HT-29 (cell line): ENCODE data around the gene EDN3. TPM values are rescaled to one million over a fixed set of nuclear protein-coding genes. Genes with fewer than 3 reads are reported as not detected.

Experiments
- DNase-seq: peaks from one replicate; pipeline ENCODE4 v3.0.0-alpha.2; 2015; ENCODE audit warnings: low spot score
- total RNA-seq: library from RNA; depleted of rRNA; stranded (reverse); fragments of >200 nt; shearing (Covaris generic); gene quantifications from 2 replicates; pipeline ENCODE4 v1.2.3, GENCODE V29; 2014

EDN3 gene
- total RNA-seq, 1 experiment from 2014 or later: not detected

- DNase-seq: no peak
Observed at GRCh38 chr20:59308493-59309201, 8.2 kb downstream of the EDN3 start.

- DNase-seq: no peak
Observed at GRCh38 chr20:59309218-59309617, 8.8 kb downstream of the EDN3 start.

- no peak for DNase-seq
Observed at GRCh38 chr20:59314997-59315396, 14.6 kb downstream of the EDN3 start.

GRCh38 chr20:59316911-59317731 lies 16.7 kb downstream of the EDN3 start:
- DNase-seq: no peak

- no peak for DNase-seq
Observed at GRCh38 chr20:59318201-59318790, 17.9 kb downstream of the EDN3 start.

GRCh38 chr20:59318803-59319202 lies 18.4 kb downstream of the EDN3 start:
- DNase-seq: no peak

GRCh38 chr20:59320426-59320825 lies 20.0 kb downstream of the EDN3 start:
- no peak for DNase-seq

GRCh38 chr20:59320854-59321647 lies 20.6 kb downstream of the EDN3 start:
- no peak for DNase-seq

- DNase-seq: no peak
Observed at GRCh38 chr20:59322081-59322480, 21.7 kb downstream of the EDN3 start.

GRCh38 chr20:59322585-59323454 lies 22.4 kb downstream of the EDN3 start:
- DNase-seq: no peak

- DNase-seq: no peak
Observed at GRCh38 chr20:59323731-59324130, 23.3 kb downstream of the EDN3 start.

GRCh38 chr20:59324521-59325141 lies 24.2 kb downstream of the EDN3 start:
- no peak for DNase-seq

- no peak for DNase-seq
Observed at GRCh38 chr20:59325142-59325523, 24.7 kb downstream of the EDN3 start.

GRCh38 chr20:59326188-59326587 lies 25.8 kb downstream of the EDN3 start:
- DNase-seq: no peak

- DNase-seq: no peak
Observed at GRCh38 chr20:59328071-59328470, 27.7 kb downstream of the EDN3 start.

- DNase-seq: no peak
Observed at GRCh38 chr20:59331721-59332329, 31.4 kb downstream of the EDN3 start.

- no peak for DNase-seq
Observed at GRCh38 chr20:59333260-59333845, 32.9 kb downstream of the EDN3 start.

- DNase-seq: no peak
Observed at GRCh38 chr20:59333951-59334350, 33.5 kb downstream of the EDN3 start.

- DNase-seq: no peak
Observed at GRCh38 chr20:59334651-59335300, 34.4 kb downstream of the EDN3 start.
